Measurements from ENCODE around the gene ASB15.
A peak's percentile ranks its signal among the peaks of the same experiment; 100 is the strongest.
"Not testable (repeated sequence)": the region's sequence is repeated elsewhere in the genome, so short reads cannot be mapped to it uniquely, and the experiment has no call there.

Gene ASB15

DNA sequence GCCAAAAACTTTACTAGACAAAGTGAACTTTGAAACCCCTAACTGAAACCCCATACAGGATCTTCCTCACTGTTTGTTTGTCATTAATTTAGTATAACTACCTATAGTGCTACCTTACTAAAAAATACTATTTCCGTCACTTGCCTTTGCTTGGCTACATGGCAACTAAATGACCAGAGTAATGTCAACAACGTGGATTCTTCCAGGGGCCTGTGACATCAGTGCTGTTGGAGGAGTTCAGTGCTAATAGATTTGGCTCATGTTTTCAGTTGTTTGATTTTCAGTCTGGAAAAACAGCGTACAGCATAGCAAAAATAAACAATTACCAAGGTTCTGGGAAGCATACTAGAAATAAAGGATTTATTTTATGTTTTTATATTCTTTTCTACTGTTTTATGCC, 3.0 kb upstream of the ASB15 start:
- DNase-seq (ENCODE audit: low spot score) = no peak

GRCh38 chr7:123599766-123600165, 1.9 kb upstream of the ASB15 start:
- no peak for DNase-seq (ENCODE audit: low spot score)

GRCh38 chr7:123600876-123601275, 745 bp upstream of the ASB15 start:
- DNase-seq (ENCODE audit: low spot score) = no peak

- DNase-seq (ENCODE audit: low spot score) = no peak
Observed at GRCh38 chr7:123602648-123603047, 1.0 kb downstream of the ASB15 start.

- no peak for DNase-seq (ENCODE audit: low spot score)
Observed at GRCh38 chr7:123604739-123605138, 3.1 kb downstream of the ASB15 start.

DNA sequence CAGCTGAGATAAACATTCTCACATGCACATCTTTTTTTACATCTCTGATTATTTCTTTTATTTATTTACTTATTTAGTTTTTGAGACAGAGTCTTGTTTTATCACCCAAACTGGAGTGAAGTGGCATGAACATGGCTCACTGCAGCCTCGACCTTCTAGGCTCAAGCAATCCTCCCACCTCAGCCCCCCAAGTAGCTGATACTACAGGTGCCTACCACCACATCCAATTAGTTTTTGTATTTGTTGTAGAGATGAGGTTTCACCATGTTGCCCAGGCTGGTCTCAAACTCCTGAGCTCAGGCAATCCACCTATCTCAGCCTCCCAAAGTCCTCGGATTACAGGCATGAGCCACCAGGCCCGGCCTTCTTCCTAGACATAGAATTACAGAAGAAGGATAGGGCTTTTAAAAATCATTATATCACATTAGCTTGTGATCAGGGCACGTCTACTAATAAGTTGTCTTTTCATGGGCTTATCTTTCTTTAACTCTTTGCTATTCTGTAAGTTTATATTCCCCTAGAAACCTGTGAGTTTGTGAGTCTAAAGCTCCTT, 5.9 kb downstream of the ASB15 start:
- no peak for DNase-seq (ENCODE audit: low spot score)

DNA sequence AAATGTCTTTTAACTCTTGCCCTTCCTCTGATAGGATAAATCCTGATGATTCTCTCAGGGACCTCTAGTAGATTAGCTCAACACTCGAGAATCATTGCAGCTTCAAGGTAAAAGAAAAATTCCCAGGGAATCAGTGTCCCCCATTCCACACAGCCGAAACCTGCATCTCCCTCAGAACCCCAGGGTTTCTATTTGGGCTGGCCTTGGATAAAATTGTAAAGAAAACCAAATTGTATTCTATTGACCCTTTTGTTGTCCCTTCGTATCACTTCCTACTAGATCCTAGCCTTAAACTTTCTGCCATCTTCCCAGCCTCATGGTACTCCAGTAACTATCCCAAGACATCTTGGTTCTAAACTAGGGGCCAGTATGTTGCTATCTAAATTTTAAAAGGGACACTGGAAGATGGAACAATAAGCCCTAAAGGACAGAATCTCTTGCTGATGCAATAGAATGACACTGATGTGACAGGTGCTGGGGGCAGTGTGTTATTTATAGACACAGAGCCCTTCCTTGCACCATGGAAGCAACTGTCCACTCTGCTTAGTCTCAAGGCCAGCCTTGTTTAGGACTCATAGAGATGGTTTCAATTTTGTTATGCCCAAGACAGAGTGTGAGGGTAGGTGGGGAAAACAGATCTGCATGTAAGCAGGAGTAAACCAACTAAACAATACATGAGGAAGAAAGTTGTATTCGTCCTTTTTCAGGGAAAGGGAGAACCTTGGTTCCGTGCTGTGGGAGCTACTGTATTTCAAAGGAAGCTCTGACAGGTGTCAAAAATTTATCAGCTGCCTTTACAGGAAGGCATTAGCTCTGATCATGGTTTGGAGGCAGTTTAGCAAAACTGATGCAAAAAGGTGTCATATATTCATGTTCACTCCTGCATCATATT, 7.6 kb downstream of the ASB15 start:
- DNase-seq (ENCODE audit: low spot score) = no peak

DNA sequence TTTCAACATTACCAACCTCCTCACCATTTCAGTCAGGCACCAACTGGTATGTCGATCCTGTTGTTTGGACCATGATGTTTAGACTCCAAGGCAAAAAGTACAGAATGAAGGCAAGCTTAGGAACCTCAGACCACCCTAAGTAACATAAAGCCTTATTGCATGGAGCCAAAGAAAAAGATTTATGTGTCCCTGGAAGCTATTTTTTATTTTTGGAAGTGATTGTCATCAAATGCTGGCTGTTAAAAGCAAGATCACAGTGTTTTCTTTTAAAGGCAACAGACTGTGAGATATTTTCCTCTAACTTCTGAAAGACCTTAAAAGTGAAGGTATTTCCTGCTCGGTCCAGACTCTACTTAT, 8.2 kb downstream of the ASB15 start:
- DNase-seq (ENCODE audit: low spot score) = no peak

GRCh38 chr7:123612024-123612423, 10.4 kb downstream of the ASB15 start:
- no peak for DNase-seq (ENCODE audit: low spot score)

DNA sequence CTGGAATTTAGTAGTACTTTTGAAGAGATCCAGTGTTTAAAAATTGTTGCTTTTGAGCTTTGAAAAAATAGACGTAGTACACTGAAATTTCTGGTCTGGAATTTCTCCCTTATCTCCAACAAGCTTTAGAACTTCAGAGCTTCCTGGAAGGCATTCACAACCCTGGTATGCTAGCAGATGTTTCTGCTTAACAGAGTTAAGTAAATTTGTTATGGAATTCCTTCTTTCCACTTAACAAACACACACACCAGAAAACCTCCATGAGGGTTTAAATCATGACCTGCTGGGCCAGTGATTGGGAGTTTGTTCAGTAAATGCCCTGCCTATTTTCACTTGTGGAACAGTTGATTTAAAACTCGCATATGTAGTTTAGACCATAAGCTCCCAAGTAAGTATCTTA, 13.7 kb downstream of the ASB15 start:
- DNase-seq (ENCODE audit: low spot score) = no peak

DNA sequence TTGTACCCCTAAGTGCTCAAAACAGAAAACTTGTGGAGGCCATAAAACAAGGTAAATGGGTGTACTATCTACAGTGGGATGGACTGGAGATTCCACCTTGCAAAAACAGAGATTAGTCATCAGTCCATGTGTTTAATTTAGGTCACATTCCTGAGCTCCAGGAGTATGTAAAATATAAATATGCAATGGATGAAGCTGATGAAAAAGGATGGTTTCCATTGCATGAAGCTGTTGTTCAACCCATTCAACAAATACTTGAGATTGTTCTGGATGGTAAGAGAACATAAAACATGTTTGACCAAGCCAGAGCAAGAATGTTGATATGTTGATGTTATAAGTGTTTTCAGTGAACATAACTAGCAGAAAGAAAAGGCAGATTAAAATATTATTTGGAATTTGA, 14.6 kb downstream of the ASB15 start:
- DNase-seq (ENCODE audit: low spot score) = no peak

GRCh38 chr7:123621707-123622106, 20.1 kb downstream of the ASB15 start:
- DNase-seq (ENCODE audit: low spot score) = no peak

DNA sequence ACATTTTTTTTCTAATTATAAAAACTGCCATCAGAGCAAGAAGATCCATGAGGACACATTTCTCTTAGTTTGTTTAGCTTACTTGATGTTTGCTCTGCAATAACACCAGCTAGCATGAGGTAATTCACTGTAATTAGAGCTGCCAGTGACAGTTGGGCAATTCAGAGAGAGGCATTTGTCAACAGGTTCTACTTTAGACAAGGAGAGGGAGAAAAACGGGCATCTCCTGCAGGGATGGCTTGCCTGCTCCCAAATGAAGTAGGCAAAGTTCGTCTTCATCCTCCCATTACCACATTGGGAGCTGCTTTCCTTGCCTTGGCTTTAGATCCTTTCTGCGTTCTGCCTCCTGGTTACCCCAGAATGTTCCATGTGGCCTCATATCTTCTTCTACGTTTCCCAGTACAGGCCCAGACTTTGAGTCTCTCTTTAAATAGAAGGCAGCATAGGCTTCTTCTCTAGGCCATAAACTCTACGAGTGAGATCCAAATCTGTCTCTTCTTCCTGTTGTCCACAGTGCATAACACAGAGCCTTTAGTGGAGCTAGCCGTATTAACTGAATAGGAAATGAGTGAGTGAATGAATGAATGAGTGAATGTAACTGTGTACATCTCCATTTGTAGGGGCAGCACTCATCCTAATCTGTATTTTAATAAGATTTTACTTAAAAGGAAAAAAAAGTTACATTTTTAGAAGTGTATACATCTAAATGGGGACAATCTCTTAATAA, 21.2 kb downstream of the ASB15 start:
- DNase-seq (ENCODE audit: low spot score) = no peak

DNA sequence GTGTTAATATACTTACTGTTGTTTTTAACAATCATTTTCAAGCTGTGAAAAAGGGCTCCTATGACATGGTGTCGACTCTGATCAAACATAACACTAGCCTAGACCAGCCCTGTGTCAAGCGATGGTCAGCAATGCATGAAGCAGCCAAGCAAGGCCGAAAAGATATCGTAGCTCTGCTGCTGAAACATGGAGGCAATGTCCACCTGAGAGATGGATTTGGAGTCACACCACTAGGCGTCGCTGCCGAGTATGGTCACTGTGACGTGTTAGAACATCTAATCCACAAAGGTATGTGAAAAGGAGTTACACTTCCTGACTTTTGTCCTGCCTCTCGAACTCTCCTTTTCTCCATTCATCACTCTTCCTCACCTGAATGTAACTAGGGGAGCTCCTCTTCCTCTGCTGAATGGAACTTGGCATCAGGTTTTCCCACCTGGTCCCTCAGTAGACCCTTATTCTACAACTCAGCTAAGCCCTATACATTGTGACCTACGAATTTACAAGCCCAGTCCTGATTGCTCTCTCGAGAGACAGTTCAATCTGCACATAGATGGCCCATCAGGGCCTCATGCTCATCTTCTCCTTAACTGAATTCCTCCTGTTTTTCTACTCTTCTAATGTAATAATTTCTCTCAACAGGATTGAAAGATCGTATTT, 23.0 kb downstream of the ASB15 start:
- peak; percentile 52 for DNase-seq (ENCODE audit: low spot score)

DNA sequence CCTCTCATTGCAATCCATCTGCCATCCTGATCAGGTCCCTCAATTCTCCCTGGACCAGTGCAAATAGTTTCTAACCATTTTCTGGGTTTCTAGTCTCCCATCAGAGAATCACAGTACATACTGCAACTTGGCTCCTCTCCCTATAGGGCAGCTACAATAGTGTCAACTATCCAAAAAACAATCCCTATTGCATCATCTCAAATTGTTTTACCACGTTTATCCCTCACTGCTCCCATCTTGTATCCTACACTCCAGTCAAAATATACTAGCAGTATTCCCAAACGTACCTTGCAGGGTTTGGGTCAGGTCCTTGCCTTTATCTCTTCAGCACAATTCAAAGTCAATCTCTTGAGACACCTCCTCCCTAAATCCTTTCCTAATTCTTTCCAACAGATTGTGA, 23.6 kb downstream of the ASB15 start:
- DNase-seq (ENCODE audit: low spot score) = no peak

- DNase-seq (ENCODE audit: low spot score) = no peak
Observed at GRCh38 chr7:123627851-123628250, 26.2 kb downstream of the ASB15 start.

GRCh38 chr7:123628829-123629228, 27.2 kb downstream of the ASB15 start:
- DNase-seq (ENCODE audit: low spot score) = no peak

DNA sequence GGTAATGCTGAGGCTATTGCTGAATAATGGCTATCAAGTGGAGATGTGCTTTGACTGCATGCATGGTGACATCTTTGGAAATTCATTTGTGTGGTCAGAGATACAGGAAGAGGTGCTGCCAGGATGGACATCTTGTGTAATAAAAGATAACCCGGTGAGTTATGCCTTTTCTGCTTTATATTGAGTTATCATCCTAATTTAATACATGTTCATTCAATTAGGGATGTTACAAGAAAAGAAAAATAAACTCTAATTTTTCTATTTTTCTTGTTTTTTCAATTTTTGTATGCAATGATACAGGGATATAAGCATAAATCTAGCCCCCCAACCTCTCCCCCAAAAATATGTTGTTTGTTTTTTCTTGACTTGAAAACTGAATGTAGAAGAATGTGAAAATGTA, 27.7 kb downstream of the ASB15 start:
- no peak for DNase-seq (ENCODE audit: low spot score)

GRCh38 chr7:123632808-123633207, 31.2 kb downstream of the ASB15 start:
- DNase-seq (ENCODE audit: low spot score) = no peak

- peak; percentile 48 for DNase-seq (ENCODE audit: low spot score)
Observed at GRCh38 chr7:123633553-123633952, 31.9 kb downstream of the ASB15 start.

- DNase-seq (ENCODE audit: low spot score) = not testable (repeated sequence)
Observed at GRCh38 chr7:123634011-123634573, 32.5 kb downstream of the ASB15 start.

Measured in kidney tubule cell (primary cell).